Gastrocnemius medialis (tissue), 4 donors: ENCODE measurements around the gene EPSTI1. TPM values are rescaled to one million over a fixed set of nuclear protein-coding genes. Genes with fewer than 3 reads are reported as not detected.

Experiments used
- ATAC-seq, 2 donors: fragments of 150-250 bp; one replicate each; pipeline ENCODE4 v1.9.1; 2016
- DNase-seq, 2 donors: peaks; one replicate each; pipeline ENCODE4 v3.0.0-alpha.2; 2019
- H3K27ac ChIP-seq, 4 donors: fragments of 200-600 bp; sonication (generic); 1 replicate in 1 of 4; 2 replicates in 3 of 4; pipeline ENCODE4 v1.5.1; 2016 to 2018; ENCODE audit warnings: mild to moderate bottlenecking in 2 of 4, moderate library complexity in 1 of 4
- H3K27me3 ChIP-seq, 3 donors: fragments of 200-600 bp; sonication (generic) in 2 of 3; 1 replicate in 1 of 3; 2 replicates in 2 of 3; pipeline versions ENCODE4 v1.5.1 to v1.6.0; 2016 to 2019; ENCODE audit warnings: mild to moderate bottlenecking in 1 of 3, moderate library complexity in 1 of 3
- H3K36me3 ChIP-seq, 2 donors: fragments of 200-600 bp; sonication (generic) in 1 of 2; one replicate each; pipeline ENCODE4 v1.5.1; 2017 to 2018
- H3K4me1 ChIP-seq, 2 donors: fragments of 200-600 bp; sonication (generic) in 1 of 2; one replicate each; pipeline ENCODE4 v1.5.1; 2016 to 2017; ENCODE audit warnings: mild to moderate bottlenecking in 2 of 2
- H3K4me3 ChIP-seq, 4 donors: fragments of 200-600 bp; sonication (generic) in 3 of 4; 1 replicate in 1 of 4; 2 replicates in 3 of 4; pipeline ENCODE4 v1.5.1; 2016 to 2019; ENCODE audit warnings: mild to moderate bottlenecking in 2 of 4
- H3K9me3 ChIP-seq, 3 donors: fragments of 200-600 bp; sonication (generic) in 2 of 3; 1 replicate in 1 of 3; 2 replicates in 2 of 3; pipeline ENCODE4 v1.5.1; 2016 to 2019
- CTCF ChIP-seq, 5 experiments: fragments of 450-650 bp in 3 of 5; fragments of 200-600 bp in 2 of 5; sonication (generic) in 2 of 5; IDR thresholded peaks in 4 of 5; conservative IDR thresholded peaks in 1 of 5; 1 replicate in 4 of 5; 2 replicates in 1 of 5; pipeline ENCODE4 v1.5.1; 2016 to 2019; ENCODE audit warnings: antibody characterized with exemption in 5 of 5, mild to moderate bottlenecking in 3 of 5, moderate library complexity in 3 of 5
- POLR2A ChIP-seq, 2 donors: fragments of 450-650 bp; IDR thresholded peaks; one replicate each; pipeline ENCODE4 v1.6.1; 2017; ENCODE audit warnings: antibody characterized with exemption in 2 of 2, mild to moderate bottlenecking in 2 of 2, moderate library complexity in 2 of 2
- in situ Hi-C, 4 donors: fragments of 200-750 bp; cut with MboI; loops; one replicate each; pipeline versions ENCODE4 v1.15.0 to v1.8.0; 2017; ENCODE audit warnings: low sequenced_read_pairs in 4 of 4
- intact Hi-C: fragments of 100-400 bp; cut with DNase I; formaldehyde crosslinking; loops from one replicate; pipeline ENCODE4 v1.15.1; 2023; ENCODE audit warnings: low total_unique reads
- total RNA-seq, 4 donors: library from RNA; depleted of rRNA; stranded (reverse); fragments of >200 nt; gene quantifications; one replicate each; pipeline versions ENCODE4 v1.1.0 to v1.2.3, GENCODE V29; 2016

EPSTI1 gene
- total RNA-seq, 4 donors from 2014 or later, result 0.42 to 2.0 (median 0.65) TPM

GRCh38 chr13:43002021-43002420 lies 10.0 kb upstream of the EPSTI1 start:
- no peak overlapping the region for H3K4me3 ChIP-seq
- no peaks in the 10 kb centered on the region for H3K27me3 ChIP-seq
- no peak overlapping the region for H3K27ac ChIP-seq
- intact Hi-C loops, result no loop called here
- no peak for TF ChIP-seq POLR2A (IDR thresholded peaks at IDR 0.05)
- no peak for TF ChIP-seq CTCF (IDR thresholded peaks at IDR 0.05 in 4 of 5, conservative IDR thresholded peaks at IDR 0.05 in 1 of 5)
- H3K36me3 ChIP-seq, result no peaks in the 10 kb centered on the region
- ATAC-seq (no peak), DNase-seq (no peak)
- no peaks in the 10 kb centered on the region for H3K4me1 ChIP-seq
- in situ Hi-C loops, result no loop called here
- no peaks in the 10 kb centered on the region for H3K9me3 ChIP-seq

DNA sequence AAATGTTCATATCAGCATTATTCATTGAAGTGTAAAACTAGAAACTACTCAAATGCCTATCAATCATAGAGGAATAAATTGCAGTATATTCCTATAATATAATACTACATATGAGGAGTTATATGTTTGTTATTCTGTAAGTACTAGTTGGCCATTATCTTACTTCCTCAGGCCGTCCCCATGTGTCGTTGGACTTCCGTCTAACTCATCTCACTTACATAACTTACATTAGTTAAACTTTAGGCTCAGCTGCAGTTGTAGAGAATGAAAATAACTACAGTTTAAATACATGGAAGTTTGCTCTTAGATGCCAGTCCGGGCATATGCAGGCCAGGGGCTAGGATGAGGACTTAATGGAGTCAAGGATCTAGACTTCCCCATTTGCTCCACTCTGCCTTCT lies 8.6 kb upstream of the EPSTI1 start:
- Histone ChIP-seq H3K9me3 (no peaks in the 10 kb centered on the region), H3K27ac (no peak overlapping the region), H3K27me3 (no peaks in the 10 kb centered on the region), H3K4me3 (no peak overlapping the region), H3K36me3 (no peaks in the 10 kb centered on the region), H3K4me1 (no peaks in the 10 kb centered on the region)
- no peak for TF ChIP-seq CTCF (IDR thresholded peaks at IDR 0.05 in 4 of 5, conservative IDR thresholded peaks at IDR 0.05 in 1 of 5)
- TF ChIP-seq POLR2A (IDR thresholded peaks at IDR 0.05), result no peak
- DNase-seq, result no peak
- intact Hi-C loops, result no loop called here
- in situ Hi-C loops, result no loop called here
- ATAC-seq, result no peak

- intact Hi-C loops, result no loop called here
- Histone ChIP-seq H3K4me3 (no peak overlapping the region), H3K27me3 (no peaks in the 10 kb centered on the region), H3K27ac (no peak overlapping the region), H3K4me1 (no peaks in the 10 kb centered on the region), H3K36me3 (no peaks in the 10 kb centered on the region), H3K9me3 (no peaks in the 10 kb centered on the region)
- no peak for DNase-seq
- no peak for TF ChIP-seq CTCF (IDR thresholded peaks at IDR 0.05 in 4 of 5, conservative IDR thresholded peaks at IDR 0.05 in 1 of 5)
- no peak for TF ChIP-seq POLR2A (IDR thresholded peaks at IDR 0.05)
- in situ Hi-C loops, result no loop called here
- no peak for ATAC-seq
Observed at GRCh38 chr13:42999491-42999890, 7.5 kb upstream of the EPSTI1 start.

DNA sequence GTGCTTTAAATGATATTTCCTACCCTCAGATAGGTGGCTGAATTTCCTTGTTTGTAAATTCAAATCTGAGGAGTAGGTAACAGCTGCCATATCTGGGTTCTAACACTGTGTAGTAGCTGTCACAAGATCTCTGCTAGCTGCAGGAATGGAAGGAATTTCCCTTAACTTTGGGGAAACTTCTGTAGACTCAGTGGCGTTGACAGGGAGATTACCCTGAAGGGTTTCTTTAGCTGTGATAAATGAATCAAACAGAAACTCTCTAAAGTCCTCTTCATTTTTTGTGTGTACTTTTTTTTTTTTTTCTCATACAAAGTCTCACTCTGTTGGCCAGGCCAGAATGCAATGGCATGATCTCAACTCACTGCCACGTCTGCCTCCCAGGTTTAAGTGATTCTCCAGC lies 5.3 kb upstream of the EPSTI1 start:
- Histone ChIP-seq H3K27me3 (no peaks in the 10 kb centered on the region), H3K9me3 (no peaks in the 10 kb centered on the region), H3K4me1 (no peaks in the 10 kb centered on the region), H3K4me3 (no peak overlapping the region), H3K36me3 (no peaks in the 10 kb centered on the region), H3K27ac (no peak overlapping the region)
- no peak for DNase-seq
- in situ Hi-C loops (no loop called here), intact Hi-C loops (no loop called here)
- no peak for ATAC-seq
- TF ChIP-seq CTCF (IDR thresholded peaks at IDR 0.05 in 4 of 5, conservative IDR thresholded peaks at IDR 0.05 in 1 of 5) (no peak), POLR2A (IDR thresholded peaks at IDR 0.05) (no peak)

DNA sequence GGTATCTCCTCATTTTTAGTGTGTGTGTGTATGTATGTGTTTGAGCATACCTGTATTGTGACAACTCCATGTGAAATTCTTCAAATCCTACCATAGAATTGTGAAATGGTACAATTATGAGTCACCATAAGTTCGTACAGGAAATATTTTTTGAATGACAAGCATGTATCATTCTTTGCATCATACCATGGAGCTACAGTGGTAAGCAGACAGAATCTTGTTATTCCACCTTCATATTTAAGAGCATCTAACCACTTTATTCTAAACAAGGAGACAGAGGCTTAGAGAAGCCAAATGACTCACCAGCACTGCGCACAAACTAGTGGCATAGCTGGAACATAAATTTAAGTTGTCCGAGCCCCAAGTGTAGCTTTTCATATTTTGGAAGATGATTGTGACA lies 4.5 kb upstream of the EPSTI1 start:
- intact Hi-C loops, result no loop called here
- TF ChIP-seq POLR2A (IDR thresholded peaks at IDR 0.05) (no peak), CTCF (IDR thresholded peaks at IDR 0.05 in 4 of 5, conservative IDR thresholded peaks at IDR 0.05 in 1 of 5) (no peak)
- DNase-seq, result no peak
- Histone ChIP-seq H3K27ac (no peak overlapping the region), H3K36me3 (no peaks in the 10 kb centered on the region), H3K27me3 (no peaks in the 10 kb centered on the region), H3K4me1 (peaks cover 0 to under 1% of the 10 kb centered on the region in 2 donors), H3K4me3 (no peak overlapping the region), H3K9me3 (no peaks in the 10 kb centered on the region)
- no peak for ATAC-seq
- in situ Hi-C loops, result no loop called here
